Immature natural killer cell (primary cell): ENCODE results near the gene TEF. TPM values are rescaled to one million over a fixed set of nuclear protein-coding genes. Genes with fewer than 3 reads are reported as not detected.

Experiments used
- DNase-seq, 3 donors: peaks; one replicate each; pipeline ENCODE4 v3.0.0; 2022; ENCODE audit warnings: mixed read lengths in 1 of 3
- H3K27ac Mint-ChIP-seq, 6 donors: one replicate each; pipeline ENCODE4 v1.8.0; 2020; ENCODE audit warnings: mixed read lengths in 6 of 6, mild to moderate bottlenecking in 5 of 6, inconsistent platforms in 4 of 6, moderate library complexity in 3 of 6
- H3K27me3 Mint-ChIP-seq, 3 donors: one replicate each; pipeline ENCODE4 v1.8.0; 2020 to 2021; ENCODE audit warnings: low read depth in 3 of 3, mild to moderate bottlenecking in 3 of 3, mixed read lengths in 3 of 3, moderate library complexity in 3 of 3, inconsistent platforms in 1 of 3
- H3K36me3 Mint-ChIP-seq, 3 donors: one replicate each; pipeline ENCODE4 v1.8.0; 2020; ENCODE audit warnings: mixed read lengths in 3 of 3, inconsistent platforms in 2 of 3, mild to moderate bottlenecking in 2 of 3
- H3K4me1 Mint-ChIP-seq, 2 donors: one replicate each; pipeline ENCODE4 v1.8.0; 2020; ENCODE audit warnings: inconsistent platforms in 2 of 2, mild to moderate bottlenecking in 2 of 2, mixed read lengths in 2 of 2, moderate library complexity in 1 of 2
- H3K4me3 Mint-ChIP-seq, 5 donors: one replicate each; pipeline ENCODE4 v1.8.0; 2020; ENCODE audit warnings: mild to moderate bottlenecking in 5 of 5, mixed read lengths in 5 of 5, inconsistent platforms in 3 of 5, moderate library complexity in 3 of 5
- H3K9me3 Mint-ChIP-seq, 6 donors: one replicate each; pipeline ENCODE4 v1.8.0; 2020; ENCODE audit warnings: mild to moderate bottlenecking in 6 of 6, mixed read lengths in 6 of 6, inconsistent platforms in 4 of 6, moderate library complexity in 3 of 6
- polyA plus RNA-seq, 3 donors: library from polyadenylated mRNA; unstranded; fragments of 300-500 nt; fragmentation: Illumina TruSeq; gene quantifications; one replicate each; pipeline ENCODE4 v1.2.3, GENCODE V29; 2021

Gene TEF
- polyA plus RNA-seq, 3 donors from 2014 or later = 1.4 to 3.8 (median 1.8) TPM

DNA sequence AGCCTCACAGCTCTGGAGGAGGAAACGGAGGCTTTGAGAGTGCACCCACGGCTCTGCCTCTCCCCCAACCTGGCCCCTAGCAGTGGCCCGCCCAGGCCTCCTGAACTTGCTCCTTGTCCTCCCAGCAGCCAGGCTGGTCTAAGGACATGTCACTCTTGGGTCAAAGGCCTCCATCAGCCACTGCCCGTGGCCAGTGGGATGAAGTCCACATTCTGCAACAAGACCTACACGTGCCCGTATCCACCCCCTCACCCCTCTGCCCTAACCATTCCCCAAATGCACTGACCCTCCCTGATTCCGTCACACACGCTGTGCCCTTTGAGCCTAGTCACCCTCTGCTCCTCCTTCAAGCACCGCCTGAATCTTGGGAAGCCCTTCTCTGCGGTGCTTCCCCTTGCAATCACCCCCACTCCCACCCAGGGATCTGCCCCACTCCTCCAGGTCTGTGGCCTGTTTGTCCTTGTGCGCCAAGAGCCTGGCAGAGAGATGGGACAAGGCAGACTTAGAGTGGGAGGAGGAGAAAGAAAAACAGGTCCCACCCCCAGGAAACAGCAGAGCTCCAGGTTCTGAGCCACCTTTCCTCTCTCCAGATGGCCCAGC, 37.5 kb upstream of the TEF start:
- Mint-ChIP-seq H3K27me3 (peaks cover 0 to 2% (median 0%) of the 10 kb centered on the region in 3 donors), H3K27ac (no peak overlapping the region), H3K4me3 (no peak overlapping the region), H3K36me3 (peaks cover 0 to 17% (median 3%) of the 10 kb centered on the region in 3 donors), H3K4me1 (no peaks in the 10 kb centered on the region), H3K9me3 (no peaks in the 10 kb centered on the region)
- DNase-seq = no peak

DNA sequence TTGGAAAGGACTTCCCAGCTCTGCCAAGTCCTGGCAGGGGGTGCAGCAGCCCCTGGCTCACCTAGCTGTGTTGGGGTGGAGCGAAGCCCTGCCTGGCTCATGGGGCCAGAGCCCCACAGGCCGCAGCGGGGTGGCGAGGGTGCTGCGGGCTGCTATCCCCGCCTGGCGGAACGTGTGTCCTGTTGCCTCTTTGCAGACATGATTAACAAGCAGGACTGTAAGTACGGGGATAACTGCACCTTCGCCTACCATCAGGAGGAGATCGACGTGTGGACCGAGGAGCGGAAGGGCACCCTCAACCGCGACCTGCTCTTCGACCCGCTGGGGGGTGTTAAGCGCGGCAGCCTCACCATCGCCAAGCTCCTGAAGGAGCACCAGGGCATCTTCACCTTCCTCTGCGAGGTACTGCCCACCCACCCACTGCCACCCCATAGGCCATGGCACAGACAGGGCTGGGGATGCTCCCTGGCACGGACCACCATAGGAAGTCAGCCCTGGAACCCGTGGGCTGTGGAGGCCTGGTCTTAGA, 35.9 kb upstream of the TEF start:
- Mint-ChIP-seq H3K4me3 (no peak overlapping the region), H3K4me1 (no peaks in the 10 kb centered on the region), H3K36me3 (peaks cover 6 to 30% (median 10%) of the 10 kb centered on the region in 3 donors), H3K27me3 (peaks cover 0 to 2% (median 0%) of the 10 kb centered on the region in 3 donors), H3K9me3 (no peaks in the 10 kb centered on the region), H3K27ac (no peak overlapping the region)
- no peak for DNase-seq

DNA sequence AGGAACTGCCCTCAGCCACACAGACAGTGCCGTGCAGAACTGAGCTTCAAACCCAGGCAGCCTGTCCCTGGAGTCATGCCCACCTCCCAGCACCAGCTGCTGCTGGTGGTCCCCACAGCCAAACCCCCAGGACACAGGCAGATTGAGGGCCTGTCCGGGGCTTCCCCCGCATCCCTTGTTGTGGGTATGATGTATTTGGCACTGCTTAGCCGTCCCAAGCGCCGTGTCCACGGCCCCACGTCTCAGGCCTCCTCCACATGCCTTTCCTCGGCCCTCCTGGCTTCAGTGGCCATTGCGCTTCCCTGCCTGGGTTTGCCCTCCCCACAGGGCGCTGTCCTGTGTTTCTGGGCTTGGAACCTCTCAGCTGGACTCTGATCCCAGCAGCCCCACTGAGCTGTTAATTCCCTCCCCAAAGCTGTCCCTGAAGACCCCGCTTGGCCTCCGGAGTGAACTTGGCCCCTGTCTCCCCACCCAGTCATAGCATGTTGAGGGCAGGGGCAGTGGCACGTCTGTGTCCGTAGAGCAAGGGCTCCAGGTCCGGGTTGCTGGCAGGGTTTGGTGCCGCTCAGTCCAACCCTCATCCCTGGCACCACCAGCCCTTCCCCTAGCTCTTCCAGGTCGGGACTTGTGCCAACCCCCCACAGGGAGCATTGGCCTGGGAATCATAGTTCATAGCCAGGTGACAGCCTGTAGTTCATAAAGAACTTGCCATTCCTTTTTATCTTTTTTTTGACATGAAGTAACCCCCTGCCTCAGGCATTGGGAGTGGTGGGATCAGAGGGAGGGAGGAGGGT, 34.5 kb upstream of the TEF start:
- Mint-ChIP-seq H3K27me3 (no peaks in the 10 kb centered on the region), H3K4me3 (no peak overlapping the region), H3K27ac (peak overlapping the region in 1 of 6 donors; percentile 64), H3K9me3 (no peaks in the 10 kb centered on the region), H3K36me3 (peaks cover 10 to 34% (median 10%) of the 10 kb centered on the region in 3 donors), H3K4me1 (no peaks in the 10 kb centered on the region)
- DNase-seq = no peak

DNA sequence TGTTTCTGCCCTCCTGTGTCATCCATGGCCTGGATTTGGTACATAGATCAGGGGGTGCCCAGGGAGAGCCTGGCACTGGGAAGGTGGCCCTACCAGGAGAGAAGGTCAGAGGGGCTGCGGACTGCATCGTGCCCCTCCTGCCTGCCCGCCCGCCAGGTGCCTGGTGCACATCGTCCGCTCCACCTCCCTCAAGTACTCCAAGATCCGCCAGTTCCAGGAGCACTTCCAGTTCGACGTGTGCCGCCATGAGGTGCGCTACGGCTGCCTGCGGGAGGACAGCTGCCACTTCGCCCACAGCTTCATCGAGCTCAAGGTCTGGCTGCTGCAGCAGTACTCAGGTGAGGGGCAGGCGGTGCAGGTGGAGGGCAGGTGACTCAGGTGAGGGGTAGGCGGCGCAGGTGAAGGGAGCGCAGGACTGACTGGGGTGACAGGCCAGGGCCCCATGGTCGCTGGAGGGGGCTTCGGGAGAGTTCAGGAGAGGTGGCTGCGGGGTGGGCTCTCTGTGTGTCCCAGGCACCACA, 32.7 kb upstream of the TEF start:
- Mint-ChIP-seq H3K27me3 (no peaks in the 10 kb centered on the region), H3K4me1 (no peaks in the 10 kb centered on the region), H3K36me3 (peaks cover 8 to 38% (median 10%) of the 10 kb centered on the region in 3 donors), H3K9me3 (no peaks in the 10 kb centered on the region), H3K4me3 (no peak overlapping the region), H3K27ac (no peak overlapping the region)
- no peak for DNase-seq

DNA sequence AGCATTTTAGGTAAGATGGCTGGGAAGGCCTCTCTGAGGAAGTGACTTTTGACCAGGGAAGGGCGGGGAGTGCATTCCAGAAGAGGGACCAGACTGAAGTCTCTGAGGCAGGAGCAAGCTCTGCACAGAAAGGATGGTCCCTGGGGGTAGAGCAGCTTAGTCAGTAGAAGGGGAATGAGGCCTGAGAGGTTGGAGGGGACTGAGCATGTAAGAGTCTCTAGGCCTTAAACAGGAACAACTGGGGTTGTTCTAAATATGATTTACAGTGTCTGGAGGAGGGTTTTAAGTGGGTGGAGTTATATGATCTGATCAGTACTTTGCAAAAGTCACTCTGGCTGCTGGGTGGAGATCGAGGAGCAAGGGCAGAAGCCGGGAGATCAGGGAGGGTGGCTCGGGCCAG, 31.7 kb upstream of the TEF start:
- peak overlapping the region in 1 of 6 donors; percentile 32 for H3K27ac Mint-ChIP-seq
- H3K27me3 Mint-ChIP-seq = peaks cover 0 to 1% (median 0%) of the 10 kb centered on the region in 3 donors
- H3K4me1 Mint-ChIP-seq = no peaks in the 10 kb centered on the region
- H3K4me3 Mint-ChIP-seq = no peak overlapping the region
- H3K9me3 Mint-ChIP-seq = no peaks in the 10 kb centered on the region
- no peak for DNase-seq
- H3K36me3 Mint-ChIP-seq = peaks cover 7 to 37% (median 10%) of the 10 kb centered on the region in 3 donors

DNA sequence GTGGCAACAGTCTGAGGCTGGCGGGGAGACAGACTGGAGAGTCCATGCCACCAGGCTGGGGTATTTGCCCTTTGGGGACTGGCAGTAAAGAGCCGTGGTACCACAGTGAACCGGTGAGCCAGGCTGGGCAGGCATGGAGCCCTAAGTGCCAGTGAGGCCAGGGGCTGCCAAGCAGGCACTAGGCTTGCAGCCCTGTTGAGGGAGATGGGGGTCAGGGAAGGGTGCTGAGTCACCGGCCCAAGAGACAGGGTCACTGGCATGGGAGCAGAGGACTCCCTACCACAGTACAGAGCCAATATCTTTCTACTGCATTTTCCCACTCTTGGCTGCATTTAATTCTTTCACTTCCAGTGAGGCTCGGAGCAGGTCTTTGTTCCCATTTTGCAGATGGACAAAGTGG, 30.7 kb upstream of the TEF start:
- Mint-ChIP-seq H3K4me3 (no peak overlapping the region), H3K9me3 (no peaks in the 10 kb centered on the region), H3K4me1 (no peaks in the 10 kb centered on the region), H3K27me3 (peaks cover 0 to 1% (median 0%) of the 10 kb centered on the region in 3 donors), H3K27ac (no peak overlapping the region), H3K36me3 (peaks cover 7 to 36% (median 10%) of the 10 kb centered on the region in 3 donors)
- no peak for DNase-seq

DNA sequence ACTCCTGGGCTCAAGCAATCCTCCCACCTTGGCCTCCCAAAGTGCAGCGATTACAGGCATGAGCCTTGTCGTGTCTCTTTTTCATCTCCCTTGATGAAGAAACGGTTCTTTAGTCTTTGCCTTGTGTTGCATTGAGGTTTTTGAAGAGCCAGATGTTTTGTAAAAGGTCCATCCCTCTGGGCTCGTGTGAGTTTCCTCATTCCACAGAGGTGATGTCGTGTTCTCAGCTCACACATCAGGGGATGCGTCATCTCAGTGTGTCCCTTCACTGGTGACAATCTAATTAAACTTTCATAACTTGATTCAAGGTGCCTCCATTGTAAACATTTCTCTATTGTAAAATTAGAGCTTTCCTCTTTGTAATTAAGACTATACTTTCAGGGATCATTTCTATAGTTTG, 29.7 kb upstream of the TEF start:
- Mint-ChIP-seq H3K9me3 (no peaks in the 10 kb centered on the region), H3K4me1 (no peaks in the 10 kb centered on the region), H3K36me3 (peaks cover 7 to 36% (median 10%) of the 10 kb centered on the region in 3 donors)

DNA sequence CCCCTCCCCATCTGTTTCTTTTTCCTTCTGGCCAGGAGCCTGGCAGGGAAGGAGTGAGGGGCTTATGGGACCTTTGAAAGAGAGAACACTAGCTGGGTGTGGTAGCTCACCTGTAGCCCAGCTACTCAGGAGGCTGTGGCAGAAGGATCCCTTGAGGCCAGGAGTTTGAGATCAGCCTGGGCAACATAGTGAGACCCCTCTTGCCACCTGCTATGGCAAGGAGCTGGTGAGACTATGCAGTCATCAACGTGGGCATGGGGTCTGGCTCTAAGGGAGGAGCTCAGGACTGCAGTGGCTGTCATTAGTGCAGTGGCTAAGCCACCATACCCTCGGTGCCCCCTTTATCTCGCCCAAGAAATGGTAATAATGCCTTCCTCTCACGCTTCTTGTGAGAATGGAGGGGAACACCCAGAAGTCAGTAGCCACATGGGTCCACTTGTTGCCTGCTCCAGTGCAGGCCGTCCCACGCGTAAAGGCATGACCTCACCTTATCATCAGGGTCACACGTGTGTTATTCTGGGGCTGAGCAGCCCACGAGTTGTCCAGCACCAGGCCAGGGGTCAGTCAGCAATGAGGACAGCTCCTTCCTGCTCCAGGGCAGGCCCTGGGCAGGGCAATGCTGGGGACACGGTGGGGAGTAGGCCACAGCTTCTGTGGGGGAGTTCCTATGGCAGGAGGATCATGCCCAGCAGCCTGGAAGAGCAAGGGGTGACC, 27.7 kb upstream of the TEF start:
- Mint-ChIP-seq H3K4me3 (no peak overlapping the region), H3K27me3 (peaks cover 0 to 1% (median 0%) of the 10 kb centered on the region in 3 donors), H3K9me3 (no peaks in the 10 kb centered on the region), H3K27ac (peak overlapping the region in 1 of 6 donors; percentile 34), H3K36me3 (peaks cover 7 to 28% (median 10%) of the 10 kb centered on the region in 3 donors), H3K4me1 (no peaks in the 10 kb centered on the region)
- DNase-seq = no peak

More for the DNA sequence above, 29.7 kb upstream of the TEF start:
- no peak for DNase-seq
- Mint-ChIP-seq H3K27ac (no peak overlapping the region), H3K4me3 (no peak overlapping the region), H3K27me3 (peaks cover 0 to 1% (median 0%) of the 10 kb centered on the region in 3 donors)

DNA sequence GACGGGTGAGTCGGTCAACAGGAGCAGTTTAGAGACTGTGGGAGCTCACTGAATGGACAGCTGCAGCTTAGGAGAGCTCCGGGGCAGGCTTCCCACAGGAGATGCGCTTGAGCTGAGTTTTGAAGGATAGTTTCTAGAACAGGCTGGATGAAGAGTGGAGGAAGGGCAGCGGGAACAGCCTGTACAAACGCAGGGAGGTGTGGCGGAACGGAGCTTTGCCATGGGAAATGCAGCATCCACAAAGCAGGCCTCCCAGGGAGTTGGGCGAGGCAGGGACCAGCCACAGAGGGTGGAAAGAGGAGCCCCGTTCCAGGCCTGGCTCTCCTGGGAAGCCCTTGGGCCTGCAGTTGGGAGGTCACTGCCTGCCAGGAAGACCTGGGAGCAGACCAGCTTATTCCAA, 26.8 kb upstream of the TEF start:
- DNase-seq = no peak
- no peaks in the 10 kb centered on the region for H3K4me1 Mint-ChIP-seq
- peak overlapping the region in 2 of 6 donors; percentile 10 to 69 for H3K27ac Mint-ChIP-seq
- peaks cover 7 to 23% (median 10%) of the 10 kb centered on the region in 3 donors for H3K36me3 Mint-ChIP-seq
- peaks cover 0 to 1% (median 0%) of the 10 kb centered on the region in 3 donors for H3K27me3 Mint-ChIP-seq
- no peaks in the 10 kb centered on the region for H3K9me3 Mint-ChIP-seq
- no peak overlapping the region for H3K4me3 Mint-ChIP-seq

DNA sequence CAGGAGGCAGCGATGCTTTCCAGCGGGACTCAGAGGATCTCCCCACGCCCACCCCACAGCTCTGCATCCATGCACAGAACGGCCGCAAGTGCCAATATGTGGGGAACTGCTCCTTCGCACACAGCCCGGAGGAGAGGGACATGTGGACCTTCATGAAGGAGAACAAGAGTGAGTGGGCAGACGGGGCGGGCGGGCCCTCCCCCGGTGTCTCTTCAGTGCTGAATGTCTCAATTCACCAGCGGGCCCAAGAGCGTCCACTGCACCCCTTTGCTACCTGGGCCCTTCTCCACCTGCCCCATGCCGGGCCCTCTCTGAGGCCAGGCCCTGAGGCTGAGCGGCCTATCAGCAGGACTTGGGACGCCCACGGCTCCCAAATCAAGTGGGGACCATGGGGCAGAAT, 25.8 kb upstream of the TEF start:
- no peak overlapping the region for H3K4me3 Mint-ChIP-seq
- no peaks in the 10 kb centered on the region for H3K9me3 Mint-ChIP-seq
- DNase-seq = no peak
- H3K36me3 Mint-ChIP-seq = peaks cover 0 to 15% (median 4%) of the 10 kb centered on the region in 3 donors
- H3K4me1 Mint-ChIP-seq = no peaks in the 10 kb centered on the region
- H3K27me3 Mint-ChIP-seq = peaks cover 0 to 3% (median 0%) of the 10 kb centered on the region in 3 donors
- H3K27ac Mint-ChIP-seq = no peak overlapping the region

DNA sequence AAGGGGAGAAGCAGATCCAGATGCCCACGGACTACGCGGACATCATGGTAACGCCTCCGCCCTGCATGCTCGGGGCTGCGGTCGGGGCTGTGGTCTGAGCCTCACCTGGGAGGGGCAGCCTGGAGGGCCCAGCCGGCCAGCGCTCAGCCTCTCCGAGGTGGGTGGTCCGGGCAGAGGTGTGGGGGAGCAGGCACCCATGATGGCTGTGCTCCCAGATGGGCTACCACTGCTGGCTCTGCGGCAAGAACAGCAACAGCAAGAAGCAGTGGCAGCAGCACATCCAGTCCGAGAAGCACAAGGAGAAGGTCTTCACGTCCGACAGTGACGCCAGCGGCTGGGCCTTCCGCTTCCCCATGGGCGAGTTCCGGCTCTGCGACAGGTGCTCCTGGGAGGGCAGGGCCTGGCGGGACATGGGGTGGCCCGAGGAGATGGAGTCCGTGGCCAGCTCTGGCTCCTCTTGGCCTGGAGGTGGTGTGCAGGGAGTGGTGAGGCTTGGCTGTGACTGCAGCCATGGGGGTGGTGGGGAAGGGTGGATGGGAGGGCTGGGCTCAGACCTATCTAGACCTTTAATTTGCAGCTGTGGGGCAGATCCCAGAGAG, 25.2 kb upstream of the TEF start:
- DNase-seq = no peak
- Mint-ChIP-seq H3K27ac (no peak overlapping the region), H3K4me1 (no peaks in the 10 kb centered on the region), H3K4me3 (no peak overlapping the region), H3K9me3 (no peaks in the 10 kb centered on the region), H3K27me3 (peaks cover 0 to 3% (median 0%) of the 10 kb centered on the region in 3 donors), H3K36me3 (peaks cover 0 to 15% (median 4%) of the 10 kb centered on the region in 3 donors)

DNA sequence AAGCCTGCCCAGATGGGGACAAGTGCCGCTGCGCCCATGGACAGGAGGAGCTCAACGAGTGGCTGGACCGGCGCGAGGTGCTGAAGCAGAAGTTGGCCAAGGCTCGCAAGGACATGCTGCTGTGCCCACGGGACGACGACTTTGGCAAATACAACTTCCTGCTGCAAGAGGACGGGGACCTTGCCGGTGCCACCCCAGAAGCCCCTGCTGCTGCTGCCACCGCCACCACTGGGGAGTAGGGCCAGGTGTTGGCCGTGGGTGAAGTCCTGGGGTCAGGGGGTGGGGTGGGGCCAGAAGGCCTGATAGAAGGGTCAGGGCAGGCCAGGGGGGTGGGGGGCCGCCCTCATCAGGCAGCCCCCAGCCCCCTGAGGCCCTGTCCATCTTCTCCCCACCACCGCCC, 24.6 kb upstream of the TEF start:
- Mint-ChIP-seq H3K27ac (no peak overlapping the region), H3K27me3 (peaks cover 0 to 3% (median 0%) of the 10 kb centered on the region in 3 donors), H3K9me3 (no peaks in the 10 kb centered on the region), H3K4me1 (no peaks in the 10 kb centered on the region), H3K4me3 (no peak overlapping the region), H3K36me3 (peaks cover 0 to 11% (median under 1%) of the 10 kb centered on the region in 3 donors)
- no peak for DNase-seq

DNA sequence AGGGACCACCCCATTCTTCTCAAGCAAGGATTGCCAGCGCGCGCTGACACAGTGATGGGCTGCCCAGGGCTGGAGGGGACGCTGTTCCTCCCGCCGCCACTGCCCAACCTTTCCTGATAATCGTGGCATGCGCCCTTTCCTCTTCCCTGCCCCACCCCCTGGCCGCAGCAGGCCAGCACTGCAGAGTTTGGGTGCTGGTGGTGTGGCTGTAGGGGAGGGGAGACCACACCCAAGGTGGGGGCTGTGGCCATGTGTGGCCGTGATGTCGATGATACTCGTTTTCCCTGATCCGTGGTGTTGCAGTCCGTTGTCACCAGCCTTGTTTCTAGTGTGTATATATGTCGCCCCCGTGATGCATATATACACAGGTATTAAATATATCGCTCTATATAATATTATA, 22.8 kb upstream of the TEF start:
- Mint-ChIP-seq H3K36me3 (peaks cover 0 to 7% (median 0%) of the 10 kb centered on the region in 3 donors), H3K27ac (peak overlapping the region in 1 of 6 donors; percentile 36), H3K4me1 (no peaks in the 10 kb centered on the region), H3K9me3 (no peaks in the 10 kb centered on the region), H3K4me3 (no peak overlapping the region), H3K27me3 (peaks cover 0 to 3% (median 0%) of the 10 kb centered on the region in 3 donors)
- no peak for DNase-seq
